Mucosa of stomach (tissue), 1 donor: Measurements from ENCODE around the gene LZTR1.

ENCODE experiments used
- H3K27me3 ChIP-seq: one replicate; pipeline ENCODE4 v1.7.0; 2013; ENCODE audit warnings: mild to moderate bottlenecking, low read length; ENCODE audit not compliant: control insufficient read depth, insufficient read depth
- H3K36me3 ChIP-seq: one replicate; pipeline ENCODE4 v1.7.0; 2013; ENCODE audit warnings: low read length; ENCODE audit not compliant: control insufficient read depth, insufficient read depth
- H3K4me1 ChIP-seq: one replicate; pipeline ENCODE4 v1.7.0; 2013; ENCODE audit warnings: mild to moderate bottlenecking, low read length; ENCODE audit not compliant: control insufficient read depth, insufficient read depth
- H3K4me3 ChIP-seq: one replicate; pipeline ENCODE4 v1.7.0; 2013; ENCODE audit warnings: low read length
- H3K9ac ChIP-seq: one replicate; pipeline ENCODE4 v1.7.0; 2013; ENCODE audit warnings: mild to moderate bottlenecking, low read length, moderate library complexity
- H3K9me3 ChIP-seq: one replicate; pipeline ENCODE4 v1.7.0; 2013; ENCODE audit warnings: mild to moderate bottlenecking, low read length, moderate library complexity; ENCODE audit not compliant: control insufficient read depth
- donor health status: Pancreatic carcinoma.

The LZTR1 gene

GRCh38 chr22:20992056-20992442 is 10.0 kb downstream of the LZTR1 start:
- Histone ChIP-seq H3K9ac (no peak overlapping the region), H3K27me3 (no peaks in the 10 kb centered on the region), H3K9me3 (no peaks in the 10 kb centered on the region), H3K4me3 (no peak overlapping the region), H3K36me3 (peaks cover 22% of the 10 kb centered on the region), H3K4me1 (no peaks in the 10 kb centered on the region)

GRCh38 chr22:20992456-20993303 is 10.6 kb downstream of the LZTR1 start:
- Histone ChIP-seq H3K36me3 (peaks cover 26% of the 10 kb centered on the region), H3K9ac (no peak overlapping the region), H3K4me1 (no peaks in the 10 kb centered on the region)

GRCh38 chr22:20993304-20994127 is 11.4 kb downstream of the LZTR1 start:
- no peak overlapping the region for H3K4me3 ChIP-seq
- H3K27me3 ChIP-seq: no peaks in the 10 kb centered on the region
- H3K36me3 ChIP-seq: peaks cover 29% of the 10 kb centered on the region
- no peaks in the 10 kb centered on the region for H3K9me3 ChIP-seq
- H3K9ac ChIP-seq: no peak overlapping the region
- no peaks in the 10 kb centered on the region for H3K4me1 ChIP-seq

More at GRCh38 chr22:20992456-20993303, 10.6 kb downstream of the LZTR1 start:
- Histone ChIP-seq H3K9me3 (no peaks in the 10 kb centered on the region), H3K27me3 (no peaks in the 10 kb centered on the region), H3K4me3 (no peak overlapping the region)

- H3K9ac ChIP-seq: no peak overlapping the region
- H3K36me3 ChIP-seq: peaks cover 31% of the 10 kb centered on the region
- no peaks in the 10 kb centered on the region for H3K27me3 ChIP-seq
- H3K4me3 ChIP-seq: no peak overlapping the region
- H3K4me1 ChIP-seq: no peaks in the 10 kb centered on the region
- H3K9me3 ChIP-seq: no peaks in the 10 kb centered on the region
Observed at GRCh38 chr22:20994128-20994901, 12.2 kb downstream of the LZTR1 start.

- Histone ChIP-seq H3K9ac (no peak overlapping the region), H3K4me3 (no peak overlapping the region), H3K4me1 (peaks cover 4% of the 10 kb centered on the region), H3K27me3 (no peaks in the 10 kb centered on the region), H3K36me3 (peaks cover 36% of the 10 kb centered on the region), H3K9me3 (no peaks in the 10 kb centered on the region)
Observed at GRCh38 chr22:20994902-20995241, 12.8 kb downstream of the LZTR1 start.

- Histone ChIP-seq H3K27me3 (no peaks in the 10 kb centered on the region), H3K4me3 (no peak overlapping the region), H3K4me1 (peaks cover 10% of the 10 kb centered on the region), H3K36me3 (peaks cover 36% of the 10 kb centered on the region), H3K9me3 (no peaks in the 10 kb centered on the region), H3K9ac (no peak overlapping the region)
Observed at GRCh38 chr22:20995329-20996030, 13.4 kb downstream of the LZTR1 start.

- H3K27me3 ChIP-seq: no peaks in the 10 kb centered on the region
- no peak overlapping the region for H3K9ac ChIP-seq
- H3K36me3 ChIP-seq: peaks cover 36% of the 10 kb centered on the region
- no peaks in the 10 kb centered on the region for H3K9me3 ChIP-seq
- no peak overlapping the region for H3K4me3 ChIP-seq
- H3K4me1 ChIP-seq: peaks cover 15% of the 10 kb centered on the region
Observed at GRCh38 chr22:20996031-20996410, 13.9 kb downstream of the LZTR1 start.

- H3K36me3 ChIP-seq: peaks cover 32% of the 10 kb centered on the region
- H3K4me3 ChIP-seq: no peak overlapping the region
- peaks cover 21% of the 10 kb centered on the region for H3K4me1 ChIP-seq
- no peaks in the 10 kb centered on the region for H3K9me3 ChIP-seq
- no peaks in the 10 kb centered on the region for H3K27me3 ChIP-seq
- no peak overlapping the region for H3K9ac ChIP-seq
Observed at GRCh38 chr22:20996598-20997535, 14.8 kb downstream of the LZTR1 start.

GRCh38 chr22:20997536-20998257 is 15.6 kb downstream of the LZTR1 start:
- Histone ChIP-seq H3K4me1 (peaks cover 21% of the 10 kb centered on the region), H3K4me3 (no peak overlapping the region), H3K9ac (no peak overlapping the region), H3K9me3 (no peaks in the 10 kb centered on the region), H3K36me3 (peaks cover 24% of the 10 kb centered on the region), H3K27me3 (no peaks in the 10 kb centered on the region)

GRCh38 chr22:20998411-20999336 is 16.6 kb downstream of the LZTR1 start:
- no peak overlapping the region for H3K9ac ChIP-seq

More at GRCh38 chr22:20998411-20999336, 16.6 kb downstream of the LZTR1 start:
- Histone ChIP-seq H3K27me3 (no peaks in the 10 kb centered on the region), H3K4me3 (no peak overlapping the region), H3K4me1 (peaks cover 31% of the 10 kb centered on the region), H3K9me3 (no peaks in the 10 kb centered on the region), H3K36me3 (peaks cover 19% of the 10 kb centered on the region)
